Progenitor cell of endocrine pancreas (in vitro differentiated cells): Measurements from ENCODE around the gene ANKRD49. TPM values are rescaled to one million over a fixed set of nuclear protein-coding genes. Genes with fewer than 3 reads are reported as not detected.

Source experiments
- DNase-seq: peaks from one replicate; pipeline ENCODE4 v3.0.0; 2021; ENCODE audit warnings: low spot score; ENCODE audit not compliant: unreplicated experiment
- H3K27ac Mint-ChIP-seq: 2 replicates; pipeline ENCODE4 v1.8.0; 2021; ENCODE audit warnings: mild to moderate bottlenecking, moderate library complexity, mixed read lengths
- H3K27me3 Mint-ChIP-seq: 2 replicates; pipeline ENCODE4 v1.8.0; 2021; ENCODE audit warnings: mixed read lengths
- H3K36me3 Mint-ChIP-seq: 2 replicates; pipeline ENCODE4 v1.8.0; 2022; ENCODE audit warnings: mixed read lengths; ENCODE audit not compliant: insufficient read depth
- H3K4me1 Mint-ChIP-seq: 2 replicates; pipeline ENCODE4 v1.8.0; 2021; ENCODE audit warnings: low read depth, mixed read lengths
- H3K4me3 Mint-ChIP-seq: 2 replicates; pipeline ENCODE4 v1.8.0; 2021; ENCODE audit warnings: low read depth, mild to moderate bottlenecking, moderate library complexity, mixed read lengths
- H3K9me3 Mint-ChIP-seq: 2 replicates; pipeline ENCODE4 v1.8.0; 2021; ENCODE audit warnings: low read depth, mixed read lengths
- total RNA-seq: library from RNA; stranded (reverse); gene quantifications from 2 replicates; pipeline ENCODE4 v1.2.1, GENCODE V29; 2021
- TF ChIP-seq, protein P1 (sequence below): fragments of 200-600 bp; sonication (generic); IDR thresholded peaks from one replicate; pipeline ENCODE4 v1.5.0; 2021; ENCODE audit warnings: antibody characterized with exemption, mild to moderate bottlenecking; ENCODE audit not compliant: unreplicated experiment

ANKRD49 gene
- total RNA-seq, 1 donor from 2014 or later: 23.0 TPM

DNA sequence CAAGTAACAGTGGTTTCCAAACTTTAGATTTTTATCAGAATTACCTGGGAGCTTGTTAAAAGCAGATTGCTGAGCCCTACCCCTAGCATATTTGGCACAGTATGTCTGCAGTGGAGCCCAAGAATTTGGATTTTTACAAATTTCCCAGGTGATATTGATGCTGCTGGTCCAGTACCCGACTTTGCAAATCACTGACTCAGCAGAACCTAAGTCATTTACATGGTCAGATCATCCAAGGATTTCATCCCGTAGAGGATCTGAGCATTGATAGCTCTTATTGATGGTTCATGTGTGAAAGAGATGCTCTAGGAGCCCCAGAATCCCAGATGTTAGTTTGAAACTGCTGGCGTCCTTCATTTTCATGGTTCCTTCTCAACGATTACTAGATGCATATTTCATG, 24.5 kb downstream of the ANKRD49 start:
- no peaks in the 10 kb centered on the region for H3K36me3 Mint-ChIP-seq
- H3K9me3 Mint-ChIP-seq: no peaks in the 10 kb centered on the region
- peaks cover 1% of the 10 kb centered on the region for H3K4me1 Mint-ChIP-seq
- peaks cover 23% of the 10 kb centered on the region for H3K27me3 Mint-ChIP-seq
- H3K27ac Mint-ChIP-seq: no peak overlapping the region
- no peak for DNase-seq
- TF ChIP-seq, protein P1, sequence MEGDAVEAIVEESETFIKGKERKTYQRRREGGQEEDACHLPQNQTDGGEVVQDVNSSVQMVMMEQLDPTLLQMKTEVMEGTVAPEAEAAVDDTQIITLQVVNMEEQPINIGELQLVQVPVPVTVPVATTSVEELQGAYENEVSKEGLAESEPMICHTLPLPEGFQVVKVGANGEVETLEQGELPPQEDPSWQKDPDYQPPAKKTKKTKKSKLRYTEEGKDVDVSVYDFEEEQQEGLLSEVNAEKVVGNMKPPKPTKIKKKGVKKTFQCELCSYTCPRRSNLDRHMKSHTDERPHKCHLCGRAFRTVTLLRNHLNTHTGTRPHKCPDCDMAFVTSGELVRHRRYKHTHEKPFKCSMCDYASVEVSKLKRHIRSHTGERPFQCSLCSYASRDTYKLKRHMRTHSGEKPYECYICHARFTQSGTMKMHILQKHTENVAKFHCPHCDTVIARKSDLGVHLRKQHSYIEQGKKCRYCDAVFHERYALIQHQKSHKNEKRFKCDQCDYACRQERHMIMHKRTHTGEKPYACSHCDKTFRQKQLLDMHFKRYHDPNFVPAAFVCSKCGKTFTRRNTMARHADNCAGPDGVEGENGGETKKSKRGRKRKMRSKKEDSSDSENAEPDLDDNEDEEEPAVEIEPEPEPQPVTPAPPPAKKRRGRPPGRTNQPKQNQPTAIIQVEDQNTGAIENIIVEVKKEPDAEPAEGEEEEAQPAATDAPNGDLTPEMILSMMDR: no peak
- no peak overlapping the region for H3K4me3 Mint-ChIP-seq

DNA sequence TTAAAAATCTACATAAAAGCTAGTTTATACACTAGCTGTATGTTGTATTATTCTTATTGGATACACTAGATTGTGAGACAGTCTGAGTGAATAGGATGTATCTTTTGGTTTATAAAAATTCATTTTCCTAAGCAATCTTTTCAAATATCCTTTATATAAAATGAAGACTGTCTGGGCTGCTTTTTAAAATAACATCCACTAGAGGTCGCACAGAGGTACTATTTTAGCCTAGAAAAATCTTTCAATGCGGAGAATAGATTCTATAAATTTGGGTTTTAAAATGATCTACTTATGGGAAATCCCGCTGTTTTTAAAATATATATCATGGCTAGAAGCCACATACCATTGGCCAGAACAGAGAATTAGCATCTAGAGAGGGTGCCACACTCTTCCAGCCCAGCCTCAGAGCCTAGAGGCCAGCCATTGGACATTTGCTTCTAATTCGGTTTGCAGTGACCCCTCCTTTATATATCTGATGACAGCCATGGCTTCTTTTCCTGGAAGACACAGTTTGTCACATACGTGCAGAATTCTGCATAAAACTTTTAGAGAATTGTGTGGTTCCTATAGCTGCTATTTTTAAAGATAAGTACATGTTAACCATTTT, 25.8 kb downstream of the ANKRD49 start:
- Mint-ChIP-seq H3K4me3 (no peak overlapping the region), H3K27ac (no peak overlapping the region), H3K36me3 (no peaks in the 10 kb centered on the region), H3K9me3 (no peaks in the 10 kb centered on the region), H3K4me1 (peaks cover 1% of the 10 kb centered on the region), H3K27me3 (peaks cover 14% of the 10 kb centered on the region)
- TF ChIP-seq, protein P1: peak; percentile 84
- no peak for DNase-seq

DNA sequence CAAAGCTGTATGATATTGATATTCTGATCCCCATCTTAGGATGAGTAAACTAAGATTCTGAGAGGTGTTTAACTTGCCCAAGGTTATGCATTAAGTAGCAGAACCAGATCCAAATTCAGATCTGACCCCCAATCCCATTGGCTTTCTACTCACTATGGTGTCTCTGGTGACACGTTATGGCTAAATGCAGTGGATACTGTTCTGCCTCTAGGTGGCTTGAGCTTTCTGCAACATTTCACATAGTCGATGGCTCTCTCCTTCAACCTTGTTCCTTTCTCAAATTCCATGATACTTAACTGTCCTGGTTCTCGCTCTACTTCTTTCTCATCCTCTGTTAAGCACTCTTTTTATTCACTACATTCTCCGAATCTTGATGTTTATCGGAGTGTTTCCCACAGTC, 27.9 kb downstream of the ANKRD49 start:
- no peak for DNase-seq

DNA sequence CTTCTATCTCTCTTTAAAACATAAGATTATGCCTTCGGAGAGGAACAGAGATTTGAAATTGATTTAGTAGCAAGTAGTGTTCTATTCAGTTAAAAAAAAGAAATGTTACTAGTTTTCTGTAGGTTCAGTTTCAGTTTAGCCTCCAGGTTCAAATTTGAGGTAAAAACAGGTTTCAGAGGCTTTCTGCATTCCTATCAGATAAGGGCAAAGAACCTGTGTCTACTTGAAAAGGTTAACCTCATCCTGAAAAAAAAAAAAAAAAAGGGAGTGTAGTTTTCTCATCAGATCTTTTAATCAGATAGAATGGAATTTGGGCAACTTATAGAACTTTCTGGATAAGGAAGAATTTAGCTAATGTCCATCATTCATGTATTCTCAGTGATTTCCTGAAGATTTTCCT, 30.6 kb downstream of the ANKRD49 start:
- no peak overlapping the region for H3K27ac Mint-ChIP-seq

More for the DNA sequence above, 27.9 kb downstream of the ANKRD49 start:
- Mint-ChIP-seq H3K36me3 (no peaks in the 10 kb centered on the region), H3K9me3 (no peaks in the 10 kb centered on the region), H3K27me3 (peaks cover 3% of the 10 kb centered on the region), H3K4me3 (no peak overlapping the region), H3K27ac (no peak overlapping the region), H3K4me1 (no peaks in the 10 kb centered on the region)
- TF ChIP-seq, protein P1: peak; percentile 40

DNA sequence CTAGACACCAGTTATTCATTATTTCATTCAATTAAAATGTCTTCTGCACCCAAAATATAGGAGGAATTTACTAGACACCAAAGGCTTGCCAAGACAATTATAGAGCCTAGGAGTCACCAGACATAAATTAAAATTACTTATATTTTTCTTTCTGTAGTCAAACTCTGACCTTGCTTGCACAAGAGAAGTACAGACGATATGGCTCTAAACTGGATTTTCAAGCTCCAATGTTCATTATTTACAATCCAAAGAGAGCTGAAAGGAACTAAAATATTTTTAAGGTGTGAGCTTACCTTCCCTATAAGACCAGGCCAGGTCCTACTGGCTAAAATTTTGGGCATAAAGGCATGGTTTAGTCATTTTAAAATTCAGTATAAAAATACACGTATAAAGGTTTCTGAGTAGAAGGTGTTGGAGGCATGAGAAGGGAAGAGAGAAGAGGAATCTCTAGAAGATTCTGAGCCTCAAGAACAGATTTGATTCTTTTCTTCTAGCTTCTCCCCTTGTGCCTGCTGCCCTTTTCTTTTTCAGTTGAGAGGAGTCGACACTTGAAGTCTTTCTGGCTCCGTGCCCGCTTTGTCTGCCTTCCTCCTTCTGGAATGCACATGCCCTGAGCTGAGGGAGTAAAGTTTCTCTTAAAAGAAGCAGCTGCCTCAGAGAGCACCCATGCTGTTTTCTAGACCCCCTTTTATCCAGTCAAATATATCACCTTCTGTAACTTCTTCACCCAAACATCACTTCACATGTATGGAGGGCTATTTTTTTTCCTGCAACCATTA, 32.0 kb downstream of the ANKRD49 start:
- no peaks in the 10 kb centered on the region for H3K9me3 Mint-ChIP-seq
- no peak overlapping the region for H3K4me3 Mint-ChIP-seq
- no peaks in the 10 kb centered on the region for H3K36me3 Mint-ChIP-seq
- TF ChIP-seq, protein P1: no peak
- H3K27ac Mint-ChIP-seq: no peak overlapping the region
- no peak for DNase-seq
- no peaks in the 10 kb centered on the region for H3K4me1 Mint-ChIP-seq
- peaks cover 17% of the 10 kb centered on the region for H3K27me3 Mint-ChIP-seq

More for the DNA sequence above, 30.6 kb downstream of the ANKRD49 start:
- no peak overlapping the region for H3K4me3 Mint-ChIP-seq
- TF ChIP-seq, protein P1: no peak
- no peaks in the 10 kb centered on the region for H3K4me1 Mint-ChIP-seq
- H3K36me3 Mint-ChIP-seq: no peaks in the 10 kb centered on the region
- peaks cover 17% of the 10 kb centered on the region for H3K27me3 Mint-ChIP-seq
- DNase-seq: no peak
- no peaks in the 10 kb centered on the region for H3K9me3 Mint-ChIP-seq
